ENCODE measurements around the gene WDR13.

DNA sequence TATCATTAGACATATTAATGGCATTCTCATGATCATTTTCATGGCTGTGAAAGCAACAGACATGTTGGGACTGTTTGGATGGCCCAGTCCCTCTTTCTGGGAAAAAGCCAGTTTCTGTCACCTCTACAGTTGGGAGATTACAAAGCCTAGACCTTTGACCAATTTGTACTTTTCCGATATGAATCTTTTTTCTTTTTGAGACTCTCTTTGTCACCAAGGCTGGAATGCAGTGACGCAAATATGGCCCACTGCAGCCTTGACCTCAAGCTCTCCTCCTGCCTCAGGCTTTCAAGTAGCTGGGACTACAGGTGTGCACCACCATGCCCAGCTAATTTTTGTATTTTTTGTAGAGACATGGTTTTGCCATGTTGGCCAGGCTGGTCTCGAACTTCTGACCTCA, 48.4 kb upstream of the WDR13 start:
- no peak for TF ChIP-seq POLR2AphosphoS5 (IDR thresholded peaks at IDR 0.05; ENCODE audit: low read depth, low read length)
- no peak for TF ChIP-seq MXI1 (IDR thresholded peaks at IDR 0.05; ENCODE audit: low read depth, low read length)
- TF ChIP-seq CTCF (IDR thresholded peaks at IDR 0.05): no peak
- TF ChIP-seq PBX3 (IDR thresholded peaks at IDR 0.05): no peak
- TF ChIP-seq YY1 (IDR thresholded peaks at IDR 0.05; ENCODE audit: low read depth): no peak
- TF ChIP-seq FOXM1 (IDR thresholded peaks at IDR 0.05; ENCODE audit: low read depth): no peak
- no peak for TF ChIP-seq SMC3 (IDR thresholded peaks at IDR 0.05; ENCODE audit: low read depth, low read length)
- no peak for TF ChIP-seq EP300 (IDR thresholded peaks at IDR 0.05; ENCODE audit: borderline replicate concordance in 1 of 2, low read depth in 1 of 2, low read length in 1 of 2)
- no peak for TF ChIP-seq MAX (IDR thresholded peaks at IDR 0.05; ENCODE audit: low read depth)
- TF ChIP-seq JUND (IDR thresholded peaks at IDR 0.05): no peak
- no peak for TF ChIP-seq GATA2 (CRISPR knock-in tag; IDR thresholded peaks at IDR 0.05)
- TF ChIP-seq RAD21 (IDR thresholded peaks at IDR 0.05; ENCODE audit: low read length): no peak
